NCI-H446 treated with DMSO at 0.1 percent for 48 hours (cell line): ENCODE results near the gene TMEM25.
"Not testable (repeated sequence)": the region's sequence is repeated elsewhere in the genome, so short reads cannot be mapped to it uniquely, and the experiment has no call there.

Source experiments
- DNase-seq: peaks from one replicate; lab custom pipeline; 2025; lab: John Stamatoyannopoulos, UW

Gene TMEM25

GRCh38 chr11:118530683-118531596 is at the start of gene TMEM25:
Gene TMEM25 (plus strand): TSS chr11:118531192. CDS start chr11:118531802, 610 bp downstream.
- peak; percentile 34 for DNase-seq

DNA sequence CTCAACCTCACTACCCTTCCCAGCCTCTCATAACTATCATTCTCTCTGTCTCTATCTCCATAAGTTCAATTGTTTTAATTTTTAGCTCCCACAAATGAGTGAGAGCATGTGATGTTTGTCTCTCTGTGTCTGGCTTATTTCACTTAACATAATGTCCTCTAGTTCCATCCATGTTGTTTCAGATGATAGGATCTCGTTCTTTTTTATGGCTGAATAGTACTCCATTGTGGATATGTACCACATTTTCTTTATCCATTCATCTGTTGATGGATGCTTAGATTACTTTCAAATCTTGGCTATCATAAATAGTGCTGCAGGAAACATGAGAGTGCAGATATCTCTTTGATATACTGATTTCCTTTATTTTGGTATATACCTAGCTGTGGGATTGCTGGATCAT is 49.8 kb upstream of the TMEM25 start:
- DNase-seq = not testable (repeated sequence)

- no peak for DNase-seq
Measured at GRCh38 chr11:118484405-118484804, 46.6 kb upstream of the TMEM25 start.

- no peak for DNase-seq
Measured at GRCh38 chr11:118485273-118485672, 45.7 kb upstream of the TMEM25 start.

GRCh38 chr11:118488480-118489109 is 42.4 kb upstream of the TMEM25 start:
- DNase-seq = peak; percentile 31

DNA sequence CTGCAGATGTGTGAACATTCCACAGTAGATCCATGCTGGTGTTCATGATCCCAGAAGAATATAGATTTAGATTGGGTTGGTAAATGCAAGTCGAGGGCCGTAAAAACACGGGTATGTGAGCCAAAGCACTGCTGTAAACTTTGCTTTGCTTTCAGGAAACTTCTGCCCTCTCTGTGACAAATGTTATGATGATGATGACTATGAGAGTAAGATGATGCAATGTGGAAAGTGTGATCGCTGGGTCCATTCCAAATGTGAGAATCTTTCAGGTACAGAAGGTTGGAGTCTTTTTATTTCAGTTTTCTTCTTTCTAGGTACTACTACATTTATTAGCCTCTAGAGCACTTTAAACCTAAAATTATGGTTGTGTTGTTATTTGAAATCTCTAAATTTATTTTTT is 40.0 kb upstream of the TMEM25 start:
- no peak for DNase-seq

GRCh38 chr11:118497831-118498230 is 33.2 kb upstream of the TMEM25 start:
- no peak for DNase-seq

GRCh38 chr11:118503216-118503615 is 27.8 kb upstream of the TMEM25 start:
- DNase-seq = no peak

DNA sequence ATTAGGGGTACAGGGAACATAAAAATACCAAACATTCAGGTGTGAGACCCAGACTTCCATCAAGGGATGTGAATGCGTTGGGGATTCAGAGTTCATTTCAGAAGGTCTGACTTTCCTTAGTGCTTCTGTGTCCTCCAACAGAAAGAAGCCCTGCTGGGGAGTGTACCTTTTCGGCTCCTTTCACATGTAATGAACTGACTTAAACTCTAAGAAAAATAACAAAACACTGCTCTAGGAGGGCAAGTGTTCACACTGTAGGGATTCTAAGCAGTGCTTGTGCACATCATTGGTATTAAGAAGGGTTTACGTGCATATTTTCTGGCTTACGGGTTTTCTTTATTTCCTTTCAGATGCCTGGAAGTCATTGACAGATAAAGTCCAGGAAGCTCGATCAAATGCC is 19.4 kb upstream of the TMEM25 start:
- DNase-seq = no peak

- no peak for DNase-seq
Measured at GRCh38 chr11:118514103-118514502, 16.9 kb upstream of the TMEM25 start.

GRCh38 chr11:118519549-118519948 is 11.4 kb upstream of the TMEM25 start:
- DNase-seq = no peak

DNA sequence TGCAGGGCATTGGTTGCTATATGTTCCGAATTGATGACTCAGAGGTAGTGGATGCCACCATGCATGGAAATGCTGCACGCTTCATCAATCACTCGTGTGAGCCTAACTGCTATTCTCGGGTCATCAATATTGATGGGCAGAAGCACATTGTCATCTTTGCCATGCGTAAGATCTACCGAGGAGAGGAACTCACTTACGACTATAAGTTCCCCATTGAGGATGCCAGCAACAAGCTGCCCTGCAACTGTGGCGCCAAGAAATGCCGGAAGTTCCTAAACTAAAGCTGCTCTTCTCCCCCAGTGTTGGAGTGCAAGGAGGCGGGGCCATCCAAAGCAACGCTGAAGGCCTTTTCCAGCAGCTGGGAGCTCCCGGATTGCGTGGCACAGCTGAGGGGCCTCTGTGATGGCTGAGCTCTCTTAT is 9.1 kb upstream of the TMEM25 start:
- no peak for DNase-seq

DNA sequence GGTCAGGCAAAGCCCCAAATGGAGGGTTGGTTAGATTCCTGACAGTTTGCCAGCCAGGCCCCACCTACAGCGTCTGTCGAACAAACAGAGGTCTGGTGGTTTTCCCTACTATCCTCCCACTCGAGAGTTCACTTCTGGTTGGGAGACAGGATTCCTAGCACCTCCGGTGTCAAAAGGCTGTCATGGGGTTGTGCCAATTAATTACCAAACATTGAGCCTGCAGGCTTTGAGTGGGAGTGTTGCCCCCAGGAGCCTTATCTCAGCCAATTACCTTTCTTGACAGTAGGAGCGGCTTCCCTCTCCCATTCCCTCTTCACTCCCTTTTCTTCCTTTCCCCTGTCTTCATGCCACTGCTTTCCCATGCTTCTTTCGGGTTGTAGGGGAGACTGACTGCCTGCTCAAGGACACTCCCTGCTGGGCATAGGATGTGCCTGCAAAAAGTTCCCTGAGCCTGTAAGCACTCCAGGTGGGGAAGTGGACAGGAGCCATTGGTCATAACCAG is 8.4 kb upstream of the TMEM25 start:
- DNase-seq = no peak

GRCh38 chr11:118524356-118524755 is 6.6 kb upstream of the TMEM25 start:
- no peak for DNase-seq

DNA sequence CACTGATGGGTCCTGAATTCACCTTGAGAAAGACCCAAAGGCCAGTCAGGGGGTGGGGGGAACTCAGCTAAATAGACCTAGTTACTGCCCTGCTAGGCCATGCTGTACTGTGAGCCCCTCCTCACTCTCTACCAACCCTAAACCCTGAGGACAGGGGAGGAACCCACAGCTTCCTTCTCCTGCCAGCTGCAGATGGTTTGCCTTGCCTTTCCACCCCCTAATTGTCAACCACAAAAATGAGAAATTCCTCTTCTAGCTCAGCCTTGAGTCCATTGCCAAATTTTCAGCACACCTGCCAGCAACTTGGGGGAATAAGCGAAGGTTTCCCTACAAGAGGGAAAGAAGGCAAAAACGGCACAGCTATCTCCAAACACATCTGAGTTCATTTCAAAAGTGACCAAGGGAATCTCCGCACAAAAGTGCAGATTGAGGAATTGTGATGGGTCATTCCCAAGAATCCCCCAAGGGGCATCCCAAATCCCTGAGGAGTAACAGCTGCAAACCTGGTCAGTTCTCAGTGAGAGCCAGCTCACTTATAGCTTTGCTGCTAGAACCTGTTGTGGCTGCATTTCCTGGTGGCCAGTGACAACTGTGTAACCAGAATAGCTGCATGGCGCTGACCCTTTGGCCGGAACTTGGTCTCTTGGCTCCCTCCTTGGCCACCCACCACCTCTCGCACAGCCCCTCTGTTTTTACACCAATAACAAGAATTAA is 6.1 kb upstream of the TMEM25 start:
- no peak for DNase-seq

GRCh38 chr11:118526688-118527087 is 4.3 kb upstream of the TMEM25 start:
- no peak for DNase-seq

DNA sequence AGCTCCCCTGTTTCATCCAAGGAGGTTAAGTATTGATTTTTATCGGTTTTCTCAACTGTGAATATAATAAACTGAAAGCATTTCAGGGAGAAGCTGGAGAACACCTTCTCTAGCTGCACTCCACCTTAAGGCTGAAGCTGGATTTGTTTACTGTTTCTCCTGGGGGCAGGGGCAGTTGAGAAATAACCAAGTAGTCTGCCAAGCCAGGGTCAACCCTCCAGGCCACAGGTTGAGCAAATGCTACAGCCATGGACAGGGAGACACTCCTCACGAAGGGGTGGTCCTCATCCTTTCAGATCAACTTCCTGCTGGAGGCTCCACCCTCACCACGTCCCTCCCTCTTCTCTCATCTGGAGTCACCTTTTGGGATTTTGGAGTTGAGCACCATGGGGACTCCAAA is 3.9 kb upstream of the TMEM25 start, which contains the start of gene TTC36:
TSS of gene TTC36 (plus strand) at position 366 of the 400 bp plus-strand sequence. CDS start at position 387, 21 bp downstream.
- DNase-seq = no peak

GRCh38 chr11:118528511-118528910 is 2.5 kb upstream of the TMEM25 start:
- DNase-seq = no peak

DNA sequence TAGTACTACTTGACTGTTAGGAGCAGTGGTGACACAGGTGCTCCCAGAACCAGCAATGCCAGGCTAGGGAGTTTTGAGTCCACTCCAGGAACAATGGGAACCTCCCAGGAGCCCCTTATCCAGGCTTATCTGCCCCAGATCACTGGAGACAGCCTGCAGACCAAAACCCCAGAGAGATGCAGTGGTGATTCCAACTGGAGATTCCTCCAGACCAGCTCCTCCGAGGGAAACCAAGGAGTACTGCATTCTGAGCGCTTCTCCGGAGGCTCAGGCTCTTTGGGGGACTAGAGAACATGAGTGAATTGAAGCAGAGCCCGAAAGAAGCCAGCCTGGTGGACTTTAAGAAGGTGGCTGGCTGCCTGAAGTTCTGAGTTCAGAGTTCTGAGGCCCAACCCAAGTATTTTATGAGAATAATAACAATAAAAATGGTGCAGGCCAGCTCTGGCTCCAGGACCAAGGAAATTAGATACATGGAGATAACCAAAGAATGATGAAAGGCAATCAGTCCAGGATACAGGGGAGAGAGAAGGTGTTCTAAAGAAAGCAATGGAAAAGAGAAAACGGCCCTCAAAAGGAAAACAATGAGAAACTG is 1.3 kb upstream of the TMEM25 start:
- no peak for DNase-seq

DNA sequence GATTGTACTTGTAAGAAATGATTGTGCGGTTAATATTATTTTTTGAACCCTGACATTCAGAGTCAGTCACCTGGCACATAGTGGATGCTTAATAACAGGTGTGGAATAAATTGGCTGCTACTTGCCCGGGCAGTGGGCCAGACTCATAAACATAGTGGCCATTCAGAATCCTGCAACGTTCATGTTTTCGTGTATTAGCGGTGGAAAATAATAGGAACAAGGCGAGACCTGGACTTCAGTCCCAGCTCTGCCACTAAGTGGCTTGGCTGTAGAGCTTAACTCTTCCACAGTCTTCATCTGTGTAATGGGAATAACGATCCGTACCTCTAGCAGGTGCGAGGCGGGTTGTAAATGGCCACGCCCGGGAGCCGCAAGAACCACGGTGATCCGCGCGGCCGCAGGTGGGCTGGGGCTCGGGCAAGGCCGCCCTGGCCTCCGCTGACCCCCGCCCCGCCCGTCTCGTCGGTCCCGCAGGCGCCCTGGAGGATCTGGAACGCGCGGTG is 761 bp upstream of the TMEM25 start:
- no peak for DNase-seq

GRCh38 chr11:118531597-118532084 is 649 bp downstream of the TMEM25 start:
- DNase-seq = no peak

- no peak for DNase-seq
Measured at GRCh38 chr11:118532091-118532490, 1.1 kb downstream of the TMEM25 start.
